ENCODE data around the gene SIRPA. TPM values are rescaled to one million over a fixed set of nuclear protein-coding genes. Genes with fewer than 3 reads are reported as not detected.

The SIRPA gene
- total RNA-seq, 1 donor: 12.2 TPM

- H3K4me3 ChIP-seq (ENCODE audit: low read depth, low read length): no peak overlapping the region
- peak; percentile 32 for DNase-seq (ENCODE audit: low read depth)
Observed at GRCh38 chr20:1867495-1868260, 27.5 kb upstream of the SIRPA start.

GRCh38 chr20:1868856-1869255 lies 26.4 kb upstream of the SIRPA start:
- no peak overlapping the region for H3K4me3 ChIP-seq (ENCODE audit: low read depth, low read length)
- peak; percentile 54 for DNase-seq (ENCODE audit: low read depth)
- no peak for TF ChIP-seq CTCF (IDR thresholded peaks at IDR 0.05; ENCODE audit: insufficient read depth, low read length)

More at GRCh38 chr20:1867495-1868260, 27.5 kb upstream of the SIRPA start:
- TF ChIP-seq CTCF (IDR thresholded peaks at IDR 0.05; ENCODE audit: insufficient read depth, low read length): no peak

- no peak for DNase-seq (ENCODE audit: low read depth)
- H3K4me3 ChIP-seq (ENCODE audit: low read depth, low read length): no peak overlapping the region
- TF ChIP-seq CTCF (IDR thresholded peaks at IDR 0.05; ENCODE audit: insufficient read depth, low read length): no peak
Observed at GRCh38 chr20:1870323-1870722, 24.9 kb upstream of the SIRPA start.

GRCh38 chr20:1870792-1871550 lies 24.2 kb upstream of the SIRPA start:
- H3K4me3 ChIP-seq (ENCODE audit: low read depth, low read length): no peak overlapping the region
- DNase-seq (ENCODE audit: low read depth): peak; percentile 43
- no peak for TF ChIP-seq CTCF (IDR thresholded peaks at IDR 0.05; ENCODE audit: insufficient read depth, low read length)

- TF ChIP-seq CTCF (IDR thresholded peaks at IDR 0.05; ENCODE audit: insufficient read depth, low read length): no peak
- DNase-seq (ENCODE audit: low read depth): no peak
- no peak overlapping the region for H3K4me3 ChIP-seq (ENCODE audit: low read depth, low read length)
Observed at GRCh38 chr20:1871807-1872458, 23.3 kb upstream of the SIRPA start.

GRCh38 chr20:1872459-1873097 lies 22.6 kb upstream of the SIRPA start:
- TF ChIP-seq CTCF (IDR thresholded peaks at IDR 0.05; ENCODE audit: insufficient read depth, low read length): no peak
- DNase-seq (ENCODE audit: low read depth): no peak

More at GRCh38 chr20:1872459-1873097, 22.6 kb upstream of the SIRPA start:
- H3K4me3 ChIP-seq (ENCODE audit: low read depth, low read length): no peak overlapping the region

Data from fibroblast of the aortic adventitia (primary cell).